Keratinocyte (primary cell): Measurements from ENCODE around the gene C16orf95.

ENCODE experiments used
- EZH2 ChIP-seq: IDR thresholded peaks from one replicate; pipeline ENCODE4 v1.6.1; 2012; ENCODE audit warnings: inconsistent platforms, mild to moderate bottlenecking, low read length, moderate library complexity
- TF ChIP-seq, protein P1 (sequence below), 3 experiments: IDR thresholded peaks in 1 of 3; conservative IDR thresholded peaks in 1 of 3; optimal IDR thresholded peaks in 1 of 3; 2 replicates in 2 of 3; 3 replicates in 1 of 3; pipeline versions ENCODE3 to v1.5.1; 2011; ENCODE audit warnings: low read length in 3 of 3, mild to moderate bottlenecking in 3 of 3, moderate library complexity in 2 of 3, control low read depth in 1 of 3, inconsistent platforms in 1 of 3; ENCODE audit not compliant: insufficient read depth in 2 of 3; ENCODE audit errors: extremely low read depth in 1 of 3

DNA sequence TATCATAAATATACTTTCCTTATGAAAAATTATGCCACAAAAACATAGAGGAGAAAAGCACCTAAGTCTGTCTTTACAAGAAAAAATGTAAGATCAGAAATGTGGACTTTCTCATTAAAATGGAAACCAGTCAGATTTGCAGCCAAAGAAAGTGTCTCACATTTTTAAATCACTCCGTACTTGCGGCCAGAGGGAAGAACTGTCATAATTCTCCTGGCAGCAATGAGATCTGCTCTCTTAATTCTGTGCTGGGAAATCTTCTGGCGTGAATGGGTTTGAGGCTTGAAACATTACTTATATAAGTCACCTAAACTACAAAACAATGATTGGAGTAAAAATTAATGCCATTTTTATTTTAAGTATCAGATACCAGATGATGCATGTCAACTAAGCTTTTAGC lies 10.7 kb downstream of the C16orf95 start:
- TF ChIP-seq, protein P1, sequence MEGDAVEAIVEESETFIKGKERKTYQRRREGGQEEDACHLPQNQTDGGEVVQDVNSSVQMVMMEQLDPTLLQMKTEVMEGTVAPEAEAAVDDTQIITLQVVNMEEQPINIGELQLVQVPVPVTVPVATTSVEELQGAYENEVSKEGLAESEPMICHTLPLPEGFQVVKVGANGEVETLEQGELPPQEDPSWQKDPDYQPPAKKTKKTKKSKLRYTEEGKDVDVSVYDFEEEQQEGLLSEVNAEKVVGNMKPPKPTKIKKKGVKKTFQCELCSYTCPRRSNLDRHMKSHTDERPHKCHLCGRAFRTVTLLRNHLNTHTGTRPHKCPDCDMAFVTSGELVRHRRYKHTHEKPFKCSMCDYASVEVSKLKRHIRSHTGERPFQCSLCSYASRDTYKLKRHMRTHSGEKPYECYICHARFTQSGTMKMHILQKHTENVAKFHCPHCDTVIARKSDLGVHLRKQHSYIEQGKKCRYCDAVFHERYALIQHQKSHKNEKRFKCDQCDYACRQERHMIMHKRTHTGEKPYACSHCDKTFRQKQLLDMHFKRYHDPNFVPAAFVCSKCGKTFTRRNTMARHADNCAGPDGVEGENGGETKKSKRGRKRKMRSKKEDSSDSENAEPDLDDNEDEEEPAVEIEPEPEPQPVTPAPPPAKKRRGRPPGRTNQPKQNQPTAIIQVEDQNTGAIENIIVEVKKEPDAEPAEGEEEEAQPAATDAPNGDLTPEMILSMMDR (optimal IDR thresholded peaks at IDR 0.05 in 1 of 3, IDR thresholded peaks at IDR 0.05 in 1 of 3, conservative IDR thresholded peaks at IDR 0.05 in 1 of 3; ENCODE audit: extremely low read depth in 1 of 3, insufficient read depth in 2 of 3, low read length in 3 of 3), result no peak
- TF ChIP-seq EZH2, result no peak
